Measurements from ENCODE around the gene FAM241A. TPM values are rescaled to one million over a fixed set of nuclear protein-coding genes. Genes with fewer than 3 reads are reported as not detected.

The FAM241A gene
- total RNA-seq, result 1 to 10 TPM; 7.4 to 7.8 TPM
- 1.4 TPM for polyA plus RNA-seq

DNA sequence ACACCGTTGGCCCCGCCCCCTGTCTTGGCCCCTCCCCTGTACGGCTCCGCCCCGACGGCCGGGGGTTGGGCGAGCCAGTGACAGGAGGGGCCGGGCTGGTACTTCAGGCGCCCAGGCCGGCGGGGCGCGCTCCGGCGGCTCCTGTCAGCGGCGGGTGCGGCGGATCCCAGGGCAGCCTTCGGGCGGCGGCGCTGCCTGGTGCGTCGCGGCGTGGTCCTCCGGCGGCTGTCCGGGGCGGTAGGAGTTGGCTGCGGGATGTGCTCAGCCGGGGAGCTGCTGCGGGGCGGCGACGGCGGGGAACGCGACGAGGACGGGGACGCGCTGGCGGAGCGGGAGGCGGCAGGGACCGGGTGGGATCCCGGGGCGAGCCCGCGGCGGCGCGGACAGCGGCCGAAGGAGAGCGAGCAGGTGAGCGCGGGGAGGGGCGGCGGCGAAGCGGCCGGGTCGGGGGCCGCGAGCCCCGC is at the start of gene FAM241A:
FAM241A (plus strand) TSS at position 129 of the 464 bp plus-strand sequence; CDS start at position 256, 127 bp downstream.
- ChIA-PET CTCF (interaction anchor here (1.1 to 1.4 kb wide), 2 partner anchors 141 to 379 kb away, joined by 3 read pairs; partner anchors contain the start of gene TIFA), POLR2A (no interaction called here)

GRCh38 chr4:112098841-112099530 is 46.3 kb upstream of the FAM241A start:
- Histone ChIP-seq H3K4me1 (ENCODE audit: insufficient read depth, low read length) (no peaks in the 10 kb centered on the region), H3K27ac (ENCODE audit: low read depth, low read length) (no peak overlapping the region), H3K9me3 (ENCODE audit: low read length) (no peaks in the 10 kb centered on the region), H3K36me3 (ENCODE audit: insufficient read depth, low read length) (no peaks in the 10 kb centered on the region), H3K27me3 (ENCODE audit: insufficient read depth, low read length, poor library complexity, severe bottlenecking) (no peaks in the 10 kb centered on the region), H3K4me3 (ENCODE audit: low read length) (no peak overlapping the region)
- CTCF ChIA-PET, result interaction anchor here (1.1 to 3.6 kb wide), 13 partner anchors 21 to 667 kb away, joined by 3 to 23 read pairs (median 5); partner anchors contain the start of gene AP1AR
- Mint-ChIP-seq H3K27ac (no peak overlapping the region), H3K9me3 (no peaks in the 10 kb centered on the region), H3K4me1 (no peaks in the 10 kb centered on the region), H3K27me3 (peaks cover 0 to 10% of the 10 kb centered on the region in 2 donors), H3K36me3 (no peaks in the 10 kb centered on the region), H3K4me3 (no peak overlapping the region)
- POLR2A ChIA-PET, result no interaction called here
- no peak for DNase-seq

More for the DNA sequence above, at the start of gene FAM241A:
- peak; percentile 83 to 91 (median 86) for DNase-seq
- H3K4me1 Mint-ChIP-seq, result peaks cover 18 to 29% (median 21%) of the 10 kb centered on the region in 3 donors
- H3K4me3 Mint-ChIP-seq, result peak within 1 kb of the TSS; percentile 87 to 99 (median 91)
- H3K9me3 ChIP-seq (ENCODE audit: low read length), result no peaks in the 10 kb centered on the region
- peak within 1 kb of the TSS; percentile 59 to 97 (median 90) for H3K27ac Mint-ChIP-seq
- no peaks in the 10 kb centered on the region for H3K27me3 ChIP-seq (ENCODE audit: insufficient read depth, low read length, poor library complexity, severe bottlenecking)
- peaks cover 0 to 4% of the 10 kb centered on the region in 2 donors for H3K27me3 Mint-ChIP-seq
- H3K36me3 ChIP-seq (ENCODE audit: insufficient read depth, low read length), result no peaks in the 10 kb centered on the region
- H3K27ac ChIP-seq (ENCODE audit: low read depth, low read length), result peak within 1 kb of the TSS; percentile 68
- peaks cover 8% of the 10 kb centered on the region for H3K4me1 ChIP-seq (ENCODE audit: insufficient read depth, low read length)
- no peaks in the 10 kb centered on the region for H3K9me3 Mint-ChIP-seq
- H3K4me3 ChIP-seq (ENCODE audit: low read length), result peak within 1 kb of the TSS; percentile 62
- peaks cover 0 to 3% (median 0%) of the 10 kb centered on the region in 3 donors for H3K36me3 Mint-ChIP-seq

GRCh38 chr4:112099701-112100297 is 45.5 kb upstream of the FAM241A start:
- Mint-ChIP-seq H3K4me3 (no peak overlapping the region), H3K9me3 (no peaks in the 10 kb centered on the region), H3K4me1 (no peaks in the 10 kb centered on the region), H3K27me3 (peaks cover 0 to 10% of the 10 kb centered on the region in 2 donors), H3K36me3 (no peaks in the 10 kb centered on the region), H3K27ac (no peak overlapping the region)
- no peaks in the 10 kb centered on the region for H3K36me3 ChIP-seq (ENCODE audit: insufficient read depth, low read length)
- peak in 2 of 5 donors; percentile 18 to 50 for DNase-seq
- ChIA-PET POLR2A (no interaction called here), CTCF (interaction anchor here (0.6 to 3.6 kb wide), 15 partner anchors 20 to 563 kb away, joined by 3 to 23 read pairs (median 4); partner anchors contain the start of gene AP1AR)
- H3K4me3 ChIP-seq (ENCODE audit: low read length), result no peak overlapping the region
- H3K9me3 ChIP-seq (ENCODE audit: low read length), result no peaks in the 10 kb centered on the region
- H3K27me3 ChIP-seq (ENCODE audit: insufficient read depth, low read length, poor library complexity, severe bottlenecking), result no peaks in the 10 kb centered on the region
- H3K27ac ChIP-seq (ENCODE audit: low read depth, low read length), result no peak overlapping the region
- H3K4me1 ChIP-seq (ENCODE audit: insufficient read depth, low read length), result no peaks in the 10 kb centered on the region

DNA sequence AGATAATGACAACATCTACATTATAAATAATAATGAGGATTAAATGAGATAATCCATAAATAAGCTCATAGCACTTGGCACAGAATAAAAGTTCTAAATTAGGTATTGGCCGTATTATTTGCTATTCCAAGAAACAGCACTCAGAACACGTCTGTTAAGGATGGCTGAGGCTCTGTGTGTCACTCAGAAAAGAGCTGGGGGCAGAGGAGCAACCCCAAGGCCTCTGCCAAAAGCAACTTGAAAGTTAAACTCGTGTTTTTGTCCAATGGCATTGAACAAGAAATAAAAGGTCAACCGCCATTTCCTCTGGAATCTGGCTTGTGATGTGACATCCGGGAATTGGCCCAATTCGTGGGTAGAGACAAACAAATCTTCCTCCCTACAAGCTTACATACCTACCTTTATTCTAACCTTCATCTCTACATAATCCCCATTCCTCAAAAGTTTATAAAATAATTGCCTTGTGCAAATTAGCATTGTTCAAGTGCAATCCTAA is 42.3 kb upstream of the FAM241A start:
- Histone ChIP-seq H3K4me3 (ENCODE audit: low read length) (no peak overlapping the region), H3K27ac (ENCODE audit: low read depth, low read length) (no peak overlapping the region), H3K4me1 (ENCODE audit: insufficient read depth, low read length) (no peaks in the 10 kb centered on the region), H3K36me3 (ENCODE audit: insufficient read depth, low read length) (no peaks in the 10 kb centered on the region), H3K27me3 (ENCODE audit: insufficient read depth, low read length, poor library complexity, severe bottlenecking) (no peaks in the 10 kb centered on the region), H3K9me3 (ENCODE audit: low read length) (no peaks in the 10 kb centered on the region)
- no peak for DNase-seq
- Mint-ChIP-seq H3K4me1 (no peaks in the 10 kb centered on the region), H3K9me3 (no peaks in the 10 kb centered on the region), H3K27me3 (peaks cover 0 to 4% of the 10 kb centered on the region in 2 donors), H3K36me3 (no peaks in the 10 kb centered on the region), H3K27ac (no peak overlapping the region), H3K4me3 (no peak overlapping the region)
- ChIA-PET CTCF (interaction anchor here (1.1 kb wide), 1 partner anchor 501 kb away, joined by 4 read pairs; no protein-coding TSS in a partner anchor), POLR2A (no interaction called here)

GRCh38 chr4:112105201-112105969 is 39.9 kb upstream of the FAM241A start:
- CTCF ChIA-PET, result no interaction called here
- peaks cover 0 to 4% (median 0%) of the 10 kb centered on the region in 3 donors for H3K4me1 Mint-ChIP-seq

GRCh38 chr4:112109360-112110058 is 35.7 kb upstream of the FAM241A start:
- Mint-ChIP-seq H3K4me1 (peaks cover 0 to 4% (median 0%) of the 10 kb centered on the region in 3 donors), H3K36me3 (no peaks in the 10 kb centered on the region), H3K27ac (no peak overlapping the region), H3K27me3 (no peaks in the 10 kb centered on the region), H3K4me3 (no peak overlapping the region), H3K9me3 (no peaks in the 10 kb centered on the region)
- Histone ChIP-seq H3K4me3 (ENCODE audit: low read length) (no peak overlapping the region), H3K27ac (ENCODE audit: low read depth, low read length) (no peak overlapping the region), H3K4me1 (ENCODE audit: insufficient read depth, low read length) (no peaks in the 10 kb centered on the region), H3K9me3 (ENCODE audit: low read length) (no peaks in the 10 kb centered on the region), H3K36me3 (ENCODE audit: insufficient read depth, low read length) (no peaks in the 10 kb centered on the region), H3K27me3 (ENCODE audit: insufficient read depth, low read length, poor library complexity, severe bottlenecking) (no peaks in the 10 kb centered on the region)
- ChIA-PET CTCF (interaction anchor here (1.3 kb wide), 1 partner anchor 414 kb away, joined by 4 read pairs; no protein-coding TSS in a partner anchor), POLR2A (no interaction called here)
- no peak for DNase-seq

More at GRCh38 chr4:112105201-112105969, 39.9 kb upstream of the FAM241A start:
- Histone ChIP-seq H3K4me3 (ENCODE audit: low read length) (no peak overlapping the region), H3K27me3 (ENCODE audit: insufficient read depth, low read length, poor library complexity, severe bottlenecking) (no peaks in the 10 kb centered on the region), H3K36me3 (ENCODE audit: insufficient read depth, low read length) (no peaks in the 10 kb centered on the region), H3K9me3 (ENCODE audit: low read length) (no peaks in the 10 kb centered on the region), H3K4me1 (ENCODE audit: insufficient read depth, low read length) (no peaks in the 10 kb centered on the region), H3K27ac (ENCODE audit: low read depth, low read length) (no peak overlapping the region)
- no peak for DNase-seq
- Mint-ChIP-seq H3K27me3 (no peaks in the 10 kb centered on the region), H3K4me3 (no peak overlapping the region), H3K27ac (no peak overlapping the region), H3K9me3 (no peaks in the 10 kb centered on the region), H3K36me3 (no peaks in the 10 kb centered on the region)
- POLR2A ChIA-PET, result no interaction called here

GRCh38 chr4:112110059-112110425 is 35.2 kb upstream of the FAM241A start:
- Histone ChIP-seq H3K9me3 (ENCODE audit: low read length) (no peaks in the 10 kb centered on the region), H3K36me3 (ENCODE audit: insufficient read depth, low read length) (no peaks in the 10 kb centered on the region), H3K27me3 (ENCODE audit: insufficient read depth, low read length, poor library complexity, severe bottlenecking) (no peaks in the 10 kb centered on the region), H3K27ac (ENCODE audit: low read depth, low read length) (no peak overlapping the region), H3K4me3 (ENCODE audit: low read length) (no peak overlapping the region), H3K4me1 (ENCODE audit: insufficient read depth, low read length) (no peaks in the 10 kb centered on the region)
- Mint-ChIP-seq H3K27me3 (no peaks in the 10 kb centered on the region), H3K9me3 (no peaks in the 10 kb centered on the region), H3K4me3 (no peak overlapping the region), H3K27ac (no peak overlapping the region), H3K4me1 (peaks cover 0 to 4% (median 0%) of the 10 kb centered on the region in 3 donors), H3K36me3 (no peaks in the 10 kb centered on the region)
- no peak for DNase-seq
- POLR2A ChIA-PET, result no interaction called here
- CTCF ChIA-PET, result no interaction called here
